CD4-positive, alpha-beta T cell (primary cell): Measurements from ENCODE around the gene ENO1. TPM values are rescaled to one million over a fixed set of nuclear protein-coding genes. Genes with fewer than 3 reads are reported as not detected.
"Not testable (repeated sequence)": the region's sequence is repeated elsewhere in the genome, so short reads cannot be mapped to it uniquely, and the experiment has no call there.

Source experiments
- ATAC-seq: fragments of 200-7000 bp; cut with Tn5 transposase; one replicate; pipeline ENCODE4 v1.10.0; 2022; ENCODE audit warnings: mild to moderate bottlenecking; ENCODE audit not compliant: poor library complexity
- CTCF ChIA-PET: fragments of 350-600 bp; sonication (Branson Sonifier 250); formaldehyde crosslinking; loops from one replicate; lab custom pipeline; 2021; ENCODE audit warnings: antibody characterized with exemption, inconsistent platforms; lab: Charles Lee
- POLR2A ChIA-PET: fragments of 350-600 bp; sonication (Branson Sonifier 250); formaldehyde crosslinking; loops from one replicate; lab custom pipeline; 2021; ENCODE audit warnings: antibody characterized with exemption, inconsistent platforms; lab: Charles Lee
- DNase-seq, 14 experiments: peaks; one replicate each; pipeline ENCODE4 v3.0.0-alpha.2; 2013 to 2020; ENCODE audit warnings: mixed read lengths in 2 of 14
- H3K27ac ChIP-seq, 2 donors: one replicate each; pipeline versions ENCODE4 v1.5.1 to v1.7.0; 2013; ENCODE audit warnings: low read length in 2 of 2, low read depth in 1 of 2, mild to moderate bottlenecking in 1 of 2
- H3K27me3 ChIP-seq, 2 experiments: 1 replicate in 1 of 2; 2 replicates in 1 of 2; pipeline versions ENCODE4 v1.6.1 to v1.7.0; 2013; ENCODE audit warnings: low read length in 2 of 2, control low read depth in 1 of 2, mild to moderate bottlenecking in 1 of 2, moderate library complexity in 1 of 2; ENCODE audit not compliant: insufficient read depth in 2 of 2, control insufficient read depth in 1 of 2
- H3K36me3 ChIP-seq: one replicate; pipeline ENCODE4 v1.6.1; 2013; ENCODE audit warnings: low read length, control low read depth; ENCODE audit not compliant: insufficient read depth
- H3K4me1 ChIP-seq: one replicate; pipeline ENCODE4 v1.6.1; 2013; ENCODE audit warnings: low read length, control low read depth; ENCODE audit not compliant: insufficient read depth
- H3K4me3 ChIP-seq: one replicate; pipeline ENCODE4 v1.5.1; 2013; ENCODE audit warnings: mild to moderate bottlenecking, low read length, moderate library complexity
- H3K9me3 ChIP-seq, 2 experiments: 1 replicate in 1 of 2; 2 replicates in 1 of 2; pipeline versions ENCODE4 v1.6.1 to v1.7.0; 2013; ENCODE audit warnings: low read length in 2 of 2, mild to moderate bottlenecking in 2 of 2, control low read depth in 1 of 2, moderate library complexity in 1 of 2; ENCODE audit not compliant: control insufficient read depth in 1 of 2, insufficient read depth in 1 of 2
- H3K27ac Mint-ChIP-seq: one replicate; pipeline ENCODE4 v1.8.0; 2020; ENCODE audit warnings: mixed read lengths
- H3K27me3 Mint-ChIP-seq: one replicate; pipeline ENCODE4 v1.8.0; 2021; ENCODE audit warnings: mixed read lengths
- H3K36me3 Mint-ChIP-seq: one replicate; pipeline ENCODE4 v1.8.0; 2021; ENCODE audit warnings: low read depth, mixed read lengths
- H3K4me1 Mint-ChIP-seq: one replicate; pipeline ENCODE4 v1.8.0; 2021; ENCODE audit warnings: low read depth, mixed read lengths
- H3K4me3 Mint-ChIP-seq: one replicate; pipeline ENCODE4 v1.8.0; 2020; ENCODE audit warnings: mild to moderate bottlenecking, mixed read lengths
- H3K9me3 Mint-ChIP-seq: one replicate; pipeline ENCODE4 v1.8.0; 2020; ENCODE audit warnings: mixed read lengths
- CTCF ChIP-seq: fragments of 200-600 bp; IDR thresholded peaks from one replicate; pipeline ENCODE4 v1.8.0; 2022; ENCODE audit warnings: antibody characterized with exemption, mild to moderate bottlenecking
- intact Hi-C, 2 experiments: fragments of 100-400 bp; cut with DNase I in 1 of 2; cut with micrococcal nuclease in 1 of 2; formaldehyde crosslinking; loops; one replicate each; pipeline versions ENCODE4 v1.15.1 to v1.9.0; 2023 to 2025; cut with DNase I, micrococcal nuclease
- total RNA-seq, 174 experiments: library from RNA in 2 of 174; stranded (reverse) in 2 of 174; gene quantifications; one replicate each; pipeline ENCODE4 v1.2.3 and lab custom pipeline; 2021 to 2026

The ENO1 gene
- total RNA-seq, 2 experiments from 2014 or later = 120 to 129 TPM

- CTCF ChIA-PET = no interaction called here
These were observed 24.3 kb upstream of the ENO1 start for GRCh38 chr1:8902765-8903164.

GRCh38 chr1:8900684-8901083 is 22.2 kb upstream of the ENO1 start:
- H3K36me3 ChIP-seq, intact Hi-C loops, H3K27me3 ChIP-seq, H3K27ac Mint-ChIP-seq, DNase-seq, H3K4me3 ChIP-seq, H3K27ac ChIP-seq, ATAC-seq, H3K9me3 Mint-ChIP-seq, H3K36me3 Mint-ChIP-seq, H3K27me3 Mint-ChIP-seq, H3K9me3 ChIP-seq, H3K4me3 Mint-ChIP-seq: not testable (repeated sequence)
- H3K4me1 ChIP-seq = peaks cover 23% of the 10 kb centered on the region
- peaks cover 19% of the 10 kb centered on the region for H3K4me1 Mint-ChIP-seq
- CTCF ChIA-PET = interaction anchor here (0.7 kb wide), 2 partner anchors 90 to 718 kb away, joined by 3 to 4 read pairs; no protein-coding TSS in a partner anchor
- POLR2A ChIA-PET = interaction anchor here (3.0 kb wide), 1 partner anchor 22 kb away, joined by 11 read pairs; the partner anchor contains the start of gene ENO1

More at GRCh38 chr1:8902765-8903164, 24.3 kb upstream of the ENO1 start:
- intact Hi-C loops = no loop called here
- Histone ChIP-seq H3K27ac (no peak overlapping the region), H3K27me3 (no peaks in the 10 kb centered on the region), H3K9me3 (no peaks in the 10 kb centered on the region), H3K4me1 (peaks cover 23% of the 10 kb centered on the region), H3K4me3 (no peak overlapping the region), H3K36me3 (no peaks in the 10 kb centered on the region)
- no peaks in the 10 kb centered on the region for H3K9me3 Mint-ChIP-seq
- no peak for ATAC-seq
- H3K4me1 Mint-ChIP-seq = peaks cover 19% of the 10 kb centered on the region
- H3K27me3 Mint-ChIP-seq = no peaks in the 10 kb centered on the region
- no peak for DNase-seq
- no peak for TF ChIP-seq CTCF
- no peak overlapping the region for H3K27ac Mint-ChIP-seq
- H3K4me3 Mint-ChIP-seq = no peak overlapping the region
- no peaks in the 10 kb centered on the region for H3K36me3 Mint-ChIP-seq
- POLR2A ChIA-PET = no interaction called here

- peak overlapping the region in 1 of 2 donors; percentile 79 for H3K27ac ChIP-seq
- POLR2A ChIA-PET = interaction anchor here (3.0 kb wide), 1 partner anchor 21 kb away, joined by 11 read pairs; the partner anchor contains the start of gene ENO1
These were observed 20.6 kb upstream of the ENO1 start for GRCh38 chr1:8899046-8899445.

GRCh38 chr1:8898418-8898817 is 19.9 kb upstream of the ENO1 start:
- H3K36me3 Mint-ChIP-seq, H3K27ac ChIP-seq, DNase-seq, H3K36me3 ChIP-seq, H3K27ac Mint-ChIP-seq, H3K27me3 ChIP-seq, H3K9me3 Mint-ChIP-seq, H3K9me3 ChIP-seq, ATAC-seq, H3K27me3 Mint-ChIP-seq, H3K4me3 ChIP-seq, intact Hi-C loops: not testable (repeated sequence)
- POLR2A ChIA-PET = interaction anchor here (3.0 kb wide), 1 partner anchor 20 kb away, joined by 11 read pairs; the partner anchor contains the start of gene ENO1
- Mint-ChIP-seq H3K4me1 (peaks cover 19% of the 10 kb centered on the region), H3K4me3 (peak overlapping the region; percentile 11)
- CTCF ChIA-PET = interaction anchor here (1.8 to 2.1 kb wide), 2 partner anchors 50 to 107 kb away, joined by 4 to 8 read pairs; no protein-coding TSS in a partner anchor
- H3K4me1 ChIP-seq = peaks cover 23% of the 10 kb centered on the region

More at GRCh38 chr1:8899046-8899445, 20.6 kb upstream of the ENO1 start:
- Mint-ChIP-seq H3K9me3 (no peaks in the 10 kb centered on the region), H3K4me1 (peaks cover 19% of the 10 kb centered on the region), H3K36me3 (no peaks in the 10 kb centered on the region), H3K27me3 (no peaks in the 10 kb centered on the region), H3K4me3 (no peak overlapping the region), H3K27ac (no peak overlapping the region)
- Histone ChIP-seq H3K4me1 (peaks cover 23% of the 10 kb centered on the region), H3K36me3 (no peaks in the 10 kb centered on the region), H3K27me3 (no peaks in the 10 kb centered on the region), H3K9me3 (no peaks in the 10 kb centered on the region), H3K4me3 (no peak overlapping the region)
- ATAC-seq (no peak), DNase-seq (no peak)
- TF ChIP-seq CTCF = no peak
- CTCF ChIA-PET = interaction anchor here (1.8 to 2.1 kb wide), 2 partner anchors 51 to 106 kb away, joined by 4 to 8 read pairs; no protein-coding TSS in a partner anchor
- intact Hi-C loops = no loop called here

- DNase-seq, H3K27ac Mint-ChIP-seq, H3K9me3 Mint-ChIP-seq, intact Hi-C loops, H3K4me3 Mint-ChIP-seq, H3K36me3 Mint-ChIP-seq, H3K4me3 ChIP-seq, CTCF ChIA-PET, H3K27ac ChIP-seq, ATAC-seq, POLR2A ChIA-PET, H3K9me3 ChIP-seq, H3K27me3 ChIP-seq, H3K27me3 Mint-ChIP-seq, H3K36me3 ChIP-seq: not testable (repeated sequence)
- peaks cover 23% of the 10 kb centered on the region for H3K4me1 ChIP-seq
- H3K4me1 Mint-ChIP-seq = peaks cover 19% of the 10 kb centered on the region
These were observed 19.0 kb upstream of the ENO1 start for GRCh38 chr1:8897505-8897904.

GRCh38 chr1:8896775-8897174 is 18.3 kb upstream of the ENO1 start:
- ATAC-seq, H3K36me3 ChIP-seq, H3K36me3 Mint-ChIP-seq, H3K4me3 Mint-ChIP-seq, intact Hi-C loops, H3K27ac ChIP-seq, DNase-seq, H3K9me3 ChIP-seq, POLR2A ChIA-PET, H3K4me3 ChIP-seq, H3K27me3 Mint-ChIP-seq, H3K27me3 ChIP-seq, H3K27ac Mint-ChIP-seq, CTCF ChIA-PET, H3K9me3 Mint-ChIP-seq: not testable (repeated sequence)
- H3K4me1 Mint-ChIP-seq = peaks cover 19% of the 10 kb centered on the region
- peaks cover 23% of the 10 kb centered on the region for H3K4me1 ChIP-seq
